Epithelial cell of prostate (primary cell): Measurements from ENCODE around the gene VSTM2B.

Experiments
- DNase-seq: peaks from one replicate; pipeline ENCODE4 v3.0.0-alpha.2; 2011; ENCODE audit warnings: low read depth, low spot score
- H3K27ac ChIP-seq: fragments of 450-650 bp; 2 replicates; pipeline ENCODE4 v1.5.1; 2017; ENCODE audit warnings: mild to moderate bottlenecking

The VSTM2B gene

DNA sequence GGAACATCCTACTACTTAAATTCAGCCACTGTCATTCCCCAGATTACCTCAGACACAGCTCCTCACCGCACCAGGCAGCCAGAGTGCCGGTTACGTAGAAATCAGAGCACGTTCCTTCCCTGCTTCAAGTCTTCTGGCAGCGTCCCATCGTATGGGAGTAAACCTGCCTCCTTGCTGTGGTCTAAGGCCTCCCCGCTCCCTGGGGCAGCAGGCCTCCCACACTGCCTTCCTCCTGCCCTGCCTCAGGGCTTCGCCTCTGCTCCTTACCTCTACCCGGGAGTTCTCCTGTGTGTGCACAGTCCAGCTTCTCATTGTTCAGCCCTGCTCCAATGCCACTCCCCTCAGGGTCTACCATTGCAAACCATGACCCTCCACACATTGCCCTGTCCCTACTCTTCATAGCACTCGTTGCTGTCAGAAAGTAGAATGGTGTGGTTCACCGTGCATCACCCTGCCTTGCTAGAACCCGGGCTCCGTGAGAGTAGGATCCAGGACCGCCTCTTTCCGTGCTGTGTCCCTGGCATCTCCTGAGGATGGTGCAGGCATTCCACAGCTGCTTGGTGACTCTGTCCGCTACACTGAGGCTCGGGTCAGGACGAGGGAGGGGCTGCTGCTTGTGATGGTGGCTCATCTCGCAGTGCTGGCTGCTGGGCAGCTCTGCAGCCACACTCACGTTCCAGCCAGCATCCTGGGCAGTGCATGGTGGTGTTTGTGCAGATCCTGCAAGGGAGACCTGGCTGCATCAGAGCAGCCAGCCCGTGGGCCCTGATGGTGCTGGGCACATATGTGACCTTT lies 87.2 kb downstream of the VSTM2B start:
- no peak for DNase-seq
- no peak overlapping the region for H3K27ac ChIP-seq

DNA sequence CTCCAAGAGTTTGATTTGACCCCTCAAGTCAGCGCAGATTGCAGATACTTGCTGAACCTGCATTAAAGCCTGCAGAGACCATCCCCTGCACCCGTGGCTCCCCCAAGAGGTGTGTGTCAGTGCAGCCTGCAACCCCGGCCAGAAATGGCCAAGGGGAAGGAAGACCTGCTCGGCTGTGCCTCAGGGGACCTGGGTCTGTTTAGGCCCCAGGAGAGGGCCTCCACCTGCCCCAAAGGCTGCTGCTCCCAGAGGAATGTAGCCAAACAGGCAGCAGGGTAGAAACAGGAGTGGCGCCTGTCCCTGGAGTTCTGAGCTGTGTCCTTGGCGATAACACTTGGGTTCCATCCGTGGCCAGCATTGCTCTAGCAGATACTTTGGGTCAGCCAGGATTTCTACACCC lies 88.3 kb downstream of the VSTM2B start:
- no peak for DNase-seq
- H3K27ac ChIP-seq, result no peak overlapping the region
